Stimulated activated CD8-positive, alpha-beta memory T cell treated with anti-CD3 and anti-CD28 coated beads, Interleukin-4, amount 100 ng/mL, for 1 hour (primary cell): ENCODE results near the gene XRCC5.
"Not testable (repeated sequence)": the region's sequence is repeated elsewhere in the genome, so short reads cannot be mapped to it uniquely, and the experiment has no call there.

Source experiments
- DNase-seq, 2 donors: peaks; one replicate each; pipeline ENCODE4 v3.0.0-alpha.2; 2020; ENCODE audit warnings: low read depth in 2 of 2, low spot score in 1 of 2

The XRCC5 gene

GRCh38 chr2:216116418-216116817 lies 7.3 kb downstream of the XRCC5 start:
- no peak for DNase-seq

- no peak for DNase-seq
Measured at GRCh38 chr2:216117561-216118340, 8.6 kb downstream of the XRCC5 start.

DNA sequence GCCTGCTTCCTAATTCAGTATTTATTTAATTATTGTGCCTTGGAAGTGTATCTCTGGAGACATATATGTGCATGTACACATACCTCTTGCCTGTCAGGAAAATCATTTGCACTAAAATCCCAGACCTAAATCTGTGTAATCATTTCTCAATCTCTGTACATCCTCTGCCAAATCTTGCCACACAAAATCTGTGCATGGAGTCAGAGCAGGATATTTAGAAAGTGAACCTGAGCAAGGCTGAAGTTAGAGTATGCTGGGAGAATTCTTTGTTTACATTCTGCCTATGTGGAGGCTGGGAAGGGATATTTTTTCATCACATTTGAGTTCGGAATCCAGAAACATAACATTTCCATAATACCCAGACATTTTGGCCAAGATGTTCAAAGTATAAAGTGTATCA lies 9.3 kb downstream of the XRCC5 start:
- DNase-seq: no peak

- DNase-seq: no peak
Measured at GRCh38 chr2:216119146-216119545, 10.0 kb downstream of the XRCC5 start.

GRCh38 chr2:216119986-216120385 lies 10.8 kb downstream of the XRCC5 start:
- no peak for DNase-seq

DNA sequence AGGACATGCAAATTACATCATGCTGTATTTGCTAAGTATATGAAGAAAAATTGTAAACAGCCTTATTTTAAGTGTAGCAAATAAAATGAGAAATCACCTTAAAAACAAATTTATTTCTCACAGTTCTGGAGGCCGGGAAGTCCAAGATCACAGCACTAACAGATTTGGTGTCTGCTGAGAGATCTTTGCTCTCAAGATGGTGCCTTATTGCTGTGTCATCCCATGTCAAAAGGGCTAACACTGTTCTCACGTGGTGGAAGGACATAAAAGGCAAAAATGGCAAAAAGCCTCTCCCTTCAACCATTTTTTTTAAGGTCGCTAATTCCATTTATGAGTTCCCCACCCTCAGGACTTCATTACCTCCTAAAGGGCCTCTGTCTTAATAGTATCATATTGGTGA lies 12.1 kb downstream of the XRCC5 start:
- DNase-seq: no peak

DNA sequence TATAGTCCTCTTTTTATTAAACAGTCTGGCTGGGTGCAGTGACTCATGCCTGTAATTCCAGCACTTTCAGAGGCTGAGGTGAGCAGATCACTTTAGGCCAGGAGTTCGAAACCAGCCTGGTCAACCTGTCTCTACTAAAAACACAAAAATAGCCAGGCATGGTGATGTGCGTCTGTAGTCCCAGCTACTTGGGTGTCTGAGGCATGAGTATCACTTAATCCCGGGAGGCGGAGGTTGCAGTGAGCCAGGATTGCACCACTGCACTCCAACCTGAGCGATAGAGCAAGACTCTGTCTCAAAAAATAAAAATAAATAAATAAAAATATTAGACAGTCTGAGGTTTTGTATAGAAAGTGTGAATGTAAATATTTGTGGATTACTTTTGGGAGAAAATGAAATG lies 17.8 kb downstream of the XRCC5 start:
- no peak for DNase-seq

DNA sequence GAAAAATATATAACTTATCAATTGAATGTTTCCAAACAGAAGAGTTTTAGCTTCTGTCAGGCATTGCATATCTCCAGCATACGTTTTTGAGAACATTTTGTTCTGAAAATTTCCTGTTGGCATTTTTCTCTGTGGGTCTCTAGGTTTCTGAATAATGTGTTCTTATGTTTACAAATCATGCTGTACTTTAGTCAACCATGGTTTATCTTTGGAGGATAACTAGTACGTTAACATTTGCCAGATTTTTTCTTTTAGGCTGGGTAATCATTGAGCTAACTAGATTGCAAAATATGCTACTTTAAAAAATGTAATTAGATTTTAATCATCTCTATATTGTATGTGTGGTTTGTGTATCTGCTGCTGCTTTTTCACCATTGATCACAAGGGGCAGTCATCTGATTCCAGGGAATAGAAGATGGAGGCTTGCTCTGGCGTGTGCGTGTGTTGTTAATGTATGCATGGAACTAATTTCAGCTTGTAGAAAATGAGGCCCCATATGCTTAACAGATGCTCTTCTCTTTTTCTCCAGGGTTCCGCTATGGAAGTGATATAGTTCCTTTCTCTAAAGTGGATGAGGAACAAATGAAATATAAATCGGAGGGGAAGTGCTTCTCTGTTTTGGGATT lies 21.3 kb downstream of the XRCC5 start:
- DNase-seq: no peak

DNA sequence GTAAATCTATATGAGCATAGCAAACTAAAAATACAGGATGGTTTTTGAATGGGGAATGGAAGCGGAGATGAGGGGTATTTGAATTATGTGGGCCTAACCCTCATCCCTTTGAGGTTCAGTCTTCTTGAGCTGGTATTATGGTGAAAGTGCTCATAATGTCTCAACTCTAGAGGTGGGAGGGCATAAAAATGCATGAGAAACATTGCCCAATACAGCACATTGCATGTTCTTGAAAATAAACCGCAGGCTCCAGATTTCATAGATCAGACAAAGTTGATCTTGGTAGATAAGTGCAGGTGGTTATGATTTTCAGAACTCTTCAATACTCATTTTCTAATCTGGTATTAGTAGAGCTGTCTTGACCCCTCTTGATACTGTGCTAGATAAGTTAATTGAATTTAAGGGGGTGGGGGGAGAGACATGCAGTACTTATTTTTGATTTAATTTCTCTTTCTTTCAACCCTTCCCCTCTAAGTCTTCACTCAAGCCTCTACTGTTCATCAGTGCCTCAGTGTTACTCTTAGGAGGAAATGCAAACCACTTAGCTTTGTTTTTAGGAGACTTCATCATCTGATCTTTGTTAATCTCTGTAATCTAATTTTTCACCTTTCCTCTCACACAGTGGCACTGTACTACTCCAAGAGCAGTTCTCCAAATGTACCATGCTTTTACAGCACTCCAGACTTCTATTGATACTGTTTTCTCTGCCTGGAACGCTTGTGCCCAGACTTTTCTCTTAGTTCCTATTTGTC lies 22.2 kb downstream of the XRCC5 start:
- DNase-seq: no peak

- DNase-seq: no peak
Measured at GRCh38 chr2:216132585-216132984, 23.4 kb downstream of the XRCC5 start.

DNA sequence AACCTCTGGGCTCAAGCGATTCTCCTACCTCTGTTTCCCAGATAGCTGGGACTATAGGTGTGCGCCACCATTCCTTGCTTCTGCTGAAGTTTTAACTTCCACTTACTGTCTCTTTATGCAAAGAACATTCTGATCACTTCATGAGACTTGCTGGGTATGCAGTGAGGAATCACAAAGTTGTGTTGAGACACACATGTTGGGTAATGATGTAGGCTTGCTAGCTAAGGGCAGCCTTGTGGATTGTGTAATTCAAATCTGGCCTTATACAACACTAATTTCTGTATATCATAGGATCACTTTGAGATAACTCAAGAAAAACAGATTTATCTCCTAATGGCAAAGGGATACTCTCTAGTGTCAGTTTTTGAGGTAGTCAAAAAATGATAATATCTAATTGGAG lies 24.2 kb downstream of the XRCC5 start:
- DNase-seq: no peak

DNA sequence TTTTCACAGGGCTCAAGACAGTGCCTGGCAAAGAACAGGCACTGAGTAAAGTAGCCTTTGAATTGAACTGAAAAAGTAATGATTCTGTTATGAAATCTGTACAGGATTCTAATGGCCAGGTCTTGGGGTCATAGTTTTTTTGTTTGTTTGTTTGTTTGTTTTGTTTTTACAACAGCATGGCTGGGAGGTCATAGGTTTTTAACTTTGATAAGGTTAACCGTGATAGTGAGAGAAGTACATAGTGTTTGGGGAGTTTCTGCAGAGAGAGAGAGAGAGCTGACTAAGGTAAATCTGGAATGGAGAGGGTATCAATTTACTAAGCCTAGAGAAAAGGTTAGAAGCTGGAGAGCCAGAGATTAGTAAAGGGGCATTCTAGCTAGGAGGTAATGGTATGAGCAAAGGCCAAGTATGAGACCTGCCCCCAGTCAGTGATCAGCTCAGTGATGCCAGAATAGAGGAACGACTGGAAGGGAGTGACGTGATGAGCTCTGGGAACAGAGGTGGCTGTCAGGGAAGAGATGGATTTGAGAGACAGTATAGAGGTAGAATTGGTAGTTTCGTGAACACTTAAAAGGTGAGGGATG lies 25.9 kb downstream of the XRCC5 start:
- DNase-seq: no peak

DNA sequence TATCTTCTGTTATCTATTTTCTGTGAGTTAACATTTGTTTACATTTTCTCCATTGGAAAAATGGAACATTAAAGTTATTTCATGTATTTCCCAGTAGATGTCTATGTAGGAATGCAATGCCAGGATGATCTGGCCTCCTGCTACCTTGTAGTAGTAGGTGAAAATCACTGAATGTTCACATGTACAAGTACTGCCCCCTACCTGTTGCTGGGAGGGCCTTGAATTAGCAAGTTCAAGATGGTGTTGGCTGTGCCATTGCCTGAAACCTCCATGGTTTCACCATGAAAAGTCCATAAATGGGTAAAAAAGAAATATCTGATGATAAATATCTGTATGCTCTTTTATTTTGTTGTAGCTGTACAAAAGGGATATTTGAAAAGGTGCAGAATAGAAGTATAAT lies 30.7 kb downstream of the XRCC5 start:
- no peak for DNase-seq

DNA sequence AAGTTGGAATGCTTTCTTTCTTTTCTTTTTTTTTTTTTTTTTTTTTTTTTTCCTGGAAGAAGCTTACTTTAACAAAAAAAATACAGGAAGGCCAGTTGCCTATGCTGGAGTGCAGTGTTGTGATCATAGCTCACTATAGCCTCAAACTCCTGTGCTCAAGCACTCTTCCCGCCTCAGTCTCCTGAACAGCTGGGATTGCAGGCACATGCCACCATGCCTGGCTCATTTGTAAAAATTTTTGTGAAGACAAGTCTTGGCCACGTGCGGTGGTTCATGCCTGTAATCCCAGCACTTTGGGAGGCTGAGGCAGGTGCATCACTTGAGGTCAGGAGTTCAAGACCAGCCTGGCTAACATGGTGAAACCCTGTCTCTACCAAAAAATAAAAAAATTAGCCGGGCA lies 32.4 kb downstream of the XRCC5 start:
- not testable (repeated sequence) for DNase-seq

- DNase-seq: no peak
Measured at GRCh38 chr2:216142540-216142939, 33.4 kb downstream of the XRCC5 start.

GRCh38 chr2:216144372-216144771 lies 35.2 kb downstream of the XRCC5 start:
- DNase-seq: no peak

- DNase-seq: no peak
Measured at GRCh38 chr2:216144857-216145256, 35.7 kb downstream of the XRCC5 start.

DNA sequence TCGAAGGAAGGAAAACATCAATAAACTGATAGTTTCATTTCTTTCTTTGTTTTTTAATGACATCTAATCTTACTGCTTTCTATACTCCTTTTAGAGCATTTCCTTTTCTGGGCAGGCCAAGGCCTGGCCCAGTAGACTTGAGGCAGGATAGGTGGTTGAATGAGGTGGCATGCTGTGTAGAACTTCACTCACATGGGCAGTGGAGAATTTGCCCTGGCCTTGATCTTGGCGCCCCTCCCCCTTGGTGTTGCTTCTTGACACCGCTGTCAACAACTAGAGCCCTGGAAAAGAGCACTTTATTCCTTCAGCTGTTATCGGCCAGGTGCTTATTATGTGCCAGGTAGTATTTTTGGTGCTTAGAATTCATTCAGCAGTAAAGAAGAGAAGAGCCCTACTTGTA lies 37.4 kb downstream of the XRCC5 start:
- DNase-seq: no peak

DNA sequence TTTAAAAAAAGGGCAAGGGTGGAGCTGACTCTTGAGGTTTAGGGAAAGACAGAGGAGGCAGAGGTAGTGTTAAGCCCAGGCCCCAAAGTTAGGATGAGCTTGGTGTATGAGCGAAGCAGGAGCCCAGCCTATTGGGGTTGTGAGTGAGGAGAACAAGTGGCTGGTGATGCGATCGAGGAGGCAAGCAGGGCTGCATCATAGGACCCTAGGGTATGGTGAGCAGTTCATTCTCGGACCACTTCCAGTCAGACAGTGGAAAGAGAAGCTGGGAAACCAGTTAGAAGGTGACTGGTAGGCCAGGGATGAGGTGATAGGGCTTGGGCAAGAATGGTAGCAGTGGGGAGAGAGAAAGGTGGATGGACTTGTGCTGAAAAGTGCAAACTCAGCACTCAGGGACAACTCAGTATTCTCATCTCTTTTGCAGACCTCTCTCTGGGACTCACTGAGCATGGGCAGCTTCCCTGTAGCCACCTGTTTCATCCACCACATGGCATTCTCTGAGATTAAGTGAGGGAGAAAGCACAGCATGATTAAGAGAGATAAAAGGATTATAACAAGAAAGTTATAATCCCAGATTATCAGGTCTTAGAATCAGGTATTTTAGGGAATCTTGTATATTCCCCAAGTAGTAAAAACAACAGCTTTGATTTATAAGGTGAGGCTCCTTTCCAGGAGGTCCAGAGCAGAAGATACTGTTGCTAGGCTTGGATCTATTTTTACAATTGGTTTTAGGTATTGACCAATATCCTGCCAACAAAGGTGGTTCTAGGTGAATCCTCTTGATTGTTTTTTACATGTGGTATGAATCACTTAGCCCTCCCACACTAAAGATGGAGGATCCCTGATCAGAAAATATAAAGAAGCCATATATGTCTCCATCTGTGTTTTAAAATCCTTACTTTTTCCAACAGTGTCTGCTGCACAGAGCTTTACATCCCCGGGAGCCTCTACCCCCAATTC lies 38.3 kb downstream of the XRCC5 start:
- DNase-seq: no peak

DNA sequence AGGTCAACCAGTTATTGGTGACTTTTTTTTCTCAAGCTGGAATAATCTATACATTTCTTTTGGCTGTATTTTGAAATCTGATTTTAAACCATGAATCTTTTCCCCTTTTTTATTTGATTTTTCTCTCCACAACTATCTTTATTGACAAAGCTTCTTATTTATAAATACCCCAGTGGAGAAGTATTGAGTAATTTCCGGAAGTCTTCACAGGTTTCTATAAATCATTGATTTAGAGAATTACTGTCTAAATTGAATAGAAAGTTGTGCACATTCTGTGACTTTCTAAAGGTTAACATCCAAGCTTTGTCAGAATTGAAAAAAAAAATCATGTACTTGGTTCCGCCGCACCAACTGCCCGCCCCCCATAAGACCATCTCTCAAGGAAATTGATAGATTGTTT lies 39.8 kb downstream of the XRCC5 start:
- DNase-seq: no peak

DNA sequence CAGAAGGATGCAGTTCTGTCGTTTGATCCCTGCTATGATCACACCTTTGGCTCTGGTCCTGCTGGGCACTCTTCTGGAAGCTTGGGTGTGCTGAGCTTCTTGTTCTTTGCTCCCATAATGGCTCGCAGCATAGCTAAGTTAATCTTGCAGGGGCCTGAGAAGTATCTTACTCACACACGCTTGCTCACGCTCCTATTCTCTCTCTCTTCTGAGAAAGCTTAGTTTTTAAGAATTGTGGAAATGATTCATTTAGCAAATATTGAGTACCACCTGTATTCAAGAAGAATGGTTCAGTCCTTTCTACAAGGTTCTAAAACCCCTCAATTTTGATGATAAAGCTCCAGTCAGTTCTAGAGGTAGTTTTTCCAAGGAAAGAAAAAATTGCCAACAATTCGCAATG lies 40.6 kb downstream of the XRCC5 start:
- DNase-seq: no peak
